H1 (cell line): ENCODE data around the gene PPBP. TPM values are rescaled to one million over a fixed set of nuclear protein-coding genes. Genes with fewer than 3 reads are reported as not detected.

ENCODE experiments used
- CTCF ChIA-PET: fragments of 300-600 bp; sonication (Branson Sonifier 250); formaldehyde crosslinking; loops from one replicate; lab custom pipeline; 2021; ENCODE audit not compliant: partially characterized antibody; lab: Charles Lee
- POLR2A ChIA-PET: fragments of 300-600 bp; sonication (Branson Sonifier 250); formaldehyde crosslinking; loops from one replicate; lab custom pipeline; 2021; ENCODE audit warnings: inconsistent platforms; ENCODE audit not compliant: partially characterized antibody; lab: Charles Lee
- DNase-seq, 2 experiments: peaks; one replicate each; pipeline versions ENCODE4 v3.0.0 to v3.0.0-alpha.2; 2010 to 2022; ENCODE audit warnings: low spot score in 2 of 2, low read depth in 1 of 2, mixed read lengths in 1 of 2
- FAIRE-seq: peaks from 2 replicates; lab custom pipeline; 2011; peaks lifted over from hg19 to GRCh38; lab: Jason Lieb, UNC
- H2AFZ ChIP-seq: 2 replicates; pipeline ENCODE4 v1.8.1; 2012; ENCODE audit warnings: low read length, inconsistent platforms
- H2AK5ac ChIP-seq: 2 replicates; pipeline ENCODE4 v1.6.1; 2013; ENCODE audit warnings: low read depth, low read length
- H2BK120ac ChIP-seq: replicated peaks from 2 replicates; pipeline ENCODE3; 2013; ENCODE audit warnings: low read depth, low read length, inconsistent platforms
- H2BK12ac ChIP-seq: 2 replicates; pipeline ENCODE4 v1.6.1; 2013; ENCODE audit warnings: low read depth, low read length
- H2BK15ac ChIP-seq: 2 replicates; pipeline ENCODE4 v1.6.1; 2013; ENCODE audit warnings: low read length
- H2BK20ac ChIP-seq: 2 replicates; pipeline ENCODE4 v1.6.1; 2013; ENCODE audit warnings: low read length
- H2BK5ac ChIP-seq: 2 replicates; pipeline ENCODE4 v1.6.1; 2013; ENCODE audit warnings: low read depth, low read length
- H3K14ac ChIP-seq: 2 replicates; pipeline ENCODE4 v1.6.1; 2013; ENCODE audit warnings: inconsistent platforms; ENCODE audit not compliant: insufficient read length
- H3K18ac ChIP-seq: 2 replicates; pipeline ENCODE4 v1.6.1; 2013; ENCODE audit warnings: low read length; ENCODE audit errors: extremely low read depth
- H3K23ac ChIP-seq: 2 replicates; pipeline ENCODE4 v1.6.1; 2013; ENCODE audit warnings: inconsistent platforms; ENCODE audit not compliant: insufficient read length
- H3K23me2 ChIP-seq: 2 replicates; pipeline ENCODE4 v1.6.1; 2013; ENCODE audit warnings: low read depth, low read length
- H3K27ac ChIP-seq: 2 replicates; pipeline ENCODE4 v1.6.1; 2011; ENCODE audit warnings: low read depth, low read length, inconsistent platforms
- H3K27me3 ChIP-seq, 4 experiments: replicated peaks in 1 of 4; 1 replicate in 1 of 4; 2 replicates in 3 of 4; pipeline versions ENCODE4 v1.6.1 to v1.8.1; 2011 to 2013; ENCODE audit warnings: low read length in 3 of 4, mild to moderate bottlenecking in 3 of 4, inconsistent platforms in 2 of 4, mixed read lengths in 2 of 4, moderate library complexity in 1 of 4; ENCODE audit not compliant: control insufficient read depth in 3 of 4, insufficient read depth in 3 of 4; ENCODE audit errors: extremely low read depth in 1 of 4
- H3K36me3 ChIP-seq, 4 experiments: 2 replicates each; pipeline versions ENCODE4 v1.6.1 to v1.8.1; 2011 to 2013; ENCODE audit warnings: mild to moderate bottlenecking in 4 of 4, low read length in 3 of 4, moderate library complexity in 2 of 4, control low read depth in 1 of 4, inconsistent platforms in 1 of 4; ENCODE audit not compliant: insufficient read depth in 4 of 4, control insufficient read depth in 2 of 4
- H3K4ac ChIP-seq: replicated peaks from 2 replicates; pipeline ENCODE3; 2013; ENCODE audit warnings: low read length, low read depth, mixed read lengths, inconsistent platforms; ENCODE audit not compliant: insufficient read length
- H3K4me1 ChIP-seq, 4 experiments: replicated peaks in 1 of 4; 1 replicate in 1 of 4; 2 replicates in 3 of 4; pipeline versions ENCODE4 v1.6.1 to v1.8.1; 2011 to 2013; ENCODE audit warnings: low read length in 3 of 4, inconsistent platforms in 2 of 4, mixed read lengths in 1 of 4; ENCODE audit not compliant: insufficient read depth in 4 of 4, control insufficient read depth in 3 of 4
- H3K4me2 ChIP-seq, 2 experiments: 2 replicates each; pipeline versions ENCODE4 v1.6.1 to v1.8.1; 2011 to 2013; ENCODE audit warnings: low read depth in 2 of 2, low read length in 2 of 2, control low read depth in 1 of 2, inconsistent platforms in 1 of 2, mild to moderate bottlenecking in 1 of 2; ENCODE audit not compliant: insufficient read depth in 1 of 2
- H3K4me3 ChIP-seq, 4 experiments: fragments of 200-600, 300-600 bp in 1 of 4; sonication (generic), shearing (Covaris generic), sonication (Bioruptor Twin) in 1 of 4; 2 replicates each; pipeline versions ENCODE4 v1.5.1 to v1.8.1; 2011 to 2016; ENCODE audit warnings: low read length in 4 of 4, low read depth in 3 of 4, control low read depth in 2 of 4, inconsistent platforms in 2 of 4, mild to moderate bottlenecking in 2 of 4, mixed read lengths in 1 of 4, moderate library complexity in 1 of 4; ENCODE audit not compliant: insufficient read depth in 2 of 4; ENCODE audit errors: extremely low read depth in 1 of 4
- H3K56ac ChIP-seq: replicated peaks from 2 replicates; pipeline ENCODE3; 2013; ENCODE audit warnings: low read depth, mild to moderate bottlenecking, mixed read lengths, low read length, inconsistent platforms; ENCODE audit not compliant: insufficient read length
- H3K79me1 ChIP-seq: 2 replicates; pipeline ENCODE4 v1.6.1; 2013; ENCODE audit warnings: low read depth, low read length, control low read depth
- H3K79me2 ChIP-seq, 2 experiments: 2 replicates each; pipeline versions ENCODE4 v1.6.1 to v1.8.1; 2012 to 2013; ENCODE audit warnings: low read length in 2 of 2, mild to moderate bottlenecking in 2 of 2, inconsistent platforms in 1 of 2; ENCODE audit not compliant: insufficient read depth in 2 of 2, control insufficient read depth in 1 of 2
- H3K9ac ChIP-seq, 4 experiments: replicated peaks in 1 of 4; 1 replicate in 1 of 4; 2 replicates in 3 of 4; pipeline versions ENCODE4 v1.6.1 to v1.8.1; 2011 to 2013; ENCODE audit warnings: low read depth in 3 of 4, low read length in 3 of 4, control low read depth in 2 of 4, mild to moderate bottlenecking in 2 of 4, moderate library complexity in 2 of 4, inconsistent platforms in 1 of 4; ENCODE audit errors: extremely low read depth in 1 of 4
- H3K9me3 ChIP-seq, 2 experiments: 2 replicates each; pipeline versions ENCODE4 v1.6.1 to v1.8.1; 2012 to 2013; ENCODE audit warnings: mild to moderate bottlenecking in 2 of 2, moderate library complexity in 2 of 2, control low read depth in 1 of 2, inconsistent platforms in 1 of 2, low read depth in 1 of 2, low read length in 1 of 2, mixed read lengths in 1 of 2; ENCODE audit not compliant: insufficient read depth in 2 of 2
- H4K20me1 ChIP-seq, 2 experiments: replicated peaks in 1 of 2; 2 replicates each; pipeline versions ENCODE3 to v1.8.1; 2011 to 2013; ENCODE audit warnings: inconsistent platforms in 2 of 2, low read length in 2 of 2, mild to moderate bottlenecking in 1 of 2; ENCODE audit not compliant: insufficient read depth in 2 of 2, control insufficient read depth in 1 of 2
- H4K5ac ChIP-seq: 2 replicates; pipeline ENCODE4 v1.6.1; 2013; ENCODE audit warnings: low read length, low read depth, mixed read lengths, inconsistent platforms; ENCODE audit not compliant: insufficient read length
- H4K8ac ChIP-seq: 2 replicates; pipeline ENCODE4 v1.8.0; 2013; ENCODE audit warnings: mild to moderate bottlenecking, moderate library complexity, low read length, inconsistent platforms; ENCODE audit not compliant: insufficient read depth; ENCODE audit errors: extremely low read depth
- H4K91ac ChIP-seq: replicated peaks from 2 replicates; pipeline ENCODE3; 2013; ENCODE audit warnings: low read length, mixed read lengths, inconsistent platforms; ENCODE audit not compliant: insufficient read length
- HDAC2 ChIP-seq, 2 experiments: fragments of 300-600 bp in 1 of 2; sonication (generic) in 1 of 2; IDR thresholded peaks; 2 replicates each; pipeline ENCODE4 v1.6.1; 2011 to 2012; ENCODE audit warnings: low read depth in 2 of 2, low read length in 2 of 2, mild to moderate bottlenecking in 2 of 2, moderate library complexity in 2 of 2, borderline replicate concordance in 1 of 2, inconsistent platforms in 1 of 2
- POLR2AphosphoS5 ChIP-seq: IDR thresholded peaks from 2 replicates; pipeline ENCODE4 v1.6.1; 2011; ENCODE audit warnings: low read depth, low read length
- TBP ChIP-seq: IDR thresholded peaks from 2 replicates; pipeline ENCODE4 v1.6.1; 2011; ENCODE audit warnings: low read depth, low read length, improper control_type of control experiment
- TEAD4 ChIP-seq: IDR thresholded peaks from 2 replicates; pipeline ENCODE4 v1.6.1; 2012; ENCODE audit warnings: low read depth, low read length, inconsistent platforms, mixed read lengths
- WGBS, 2 experiments: shearing (Covaris generic) in 1 of 2; methylation state at CpG; one replicate each; pipeline versions ENCODE4 v1.1.6 to v1.1.7; 2013 to 2015; ENCODE audit warnings: low lambda C conversion rate in 2 of 2, mixed read lengths in 2 of 2, inconsistent platforms in 1 of 2, low coverage in 1 of 2, missing lambda C conversion rate in 1 of 2; ENCODE audit not compliant: insufficient replicate concordance in 2 of 2, insufficient coverage in 1 of 2, insufficient read length in 1 of 2; ENCODE audit errors: extremely low coverage in 1 of 2, missing lambda C conversion rate in 1 of 2; 5-methylcytosine and 5-hydroxymethylcytosine counted together
- polyA plus RNA-seq, 7 experiments: library from polyadenylated mRNA; depleted of rRNA in 3 of 7; stranded (reverse) in 5 of 7; unstranded in 2 of 7; fragments of >200 nt in 5 of 7; fragments of 200-250 nt in 2 of 7; gene quantifications; 1 replicate in 5 of 7; 2 replicates in 1 of 7; 4 replicates in 1 of 7; pipeline versions ENCODE4 v1.2.1 to v1.2.3, GENCODE V29; 2011 to 2013; ENCODE audit warnings: missing spikeins in 2 of 7, mixed read lengths in 2 of 7
- total RNA-seq: library from RNA; stranded (reverse); fragmentation: NEBNext Ultra II Directional; extraction: Animal tissue kit (Norgen Biotek cat#: 25700); gene quantifications from 2 replicates; pipeline ENCODE4 v1.2.1, GENCODE V29; 2021

PPBP gene
- total and polyA plus RNA-seq, 2 of the 8 experiments (the other 6 are each of a cell fraction or from before 2014, with no cell fraction given), result 0.18 to 0.43 TPM

DNA sequence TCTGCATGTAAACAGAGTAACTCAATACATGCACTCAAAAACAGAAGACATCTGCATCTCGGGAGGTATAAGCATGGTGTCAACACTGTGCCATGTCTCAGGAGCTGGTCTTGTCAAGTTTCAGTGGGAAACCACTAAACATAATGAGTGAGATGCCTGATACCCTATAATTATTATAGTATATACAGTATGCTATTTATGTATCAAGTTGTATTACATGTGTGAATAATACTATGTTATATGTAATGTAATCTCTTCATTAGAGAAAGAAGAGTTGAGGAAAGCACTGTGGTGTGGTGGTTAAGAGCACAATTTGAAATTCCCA is 2.5 kb downstream of the PPBP start:
- Histone ChIP-seq H3K23ac (no peak overlapping the region), H3K27ac (peak overlapping the region; percentile 25; the same call in 1 of the 2 replicates), H3K79me1 (no peaks in the 10 kb centered on the region), H3K79me2 (no peaks in the 10 kb centered on the region), H3K4me2 (peak overlapping the region; percentile 19 to 41; a peak in 3 of 4 replicates), H4K8ac (no peak overlapping the region), H3K14ac (no peak overlapping the region), H2BK5ac (peak overlapping the region; percentile 19; the same call in 1 of the 2 replicates), H3K9me3 (no peaks in the 10 kb centered on the region), H4K91ac (no peak overlapping the region), H4K20me1 (no peaks in the 10 kb centered on the region), H3K4me3 (no peak overlapping the region), H2BK12ac (no peak overlapping the region), H3K56ac (no peak overlapping the region), H3K4ac (no peak overlapping the region), H4K5ac (peak overlapping the region; percentile 82), H2BK20ac (no peak overlapping the region), H2AFZ (no peak overlapping the region), H2AK5ac (no peak overlapping the region), H3K9ac (no peak overlapping the region), H2BK120ac (no peak overlapping the region), H3K18ac (no peak overlapping the region; the same call in 1 of the 2 replicates), H3K36me3 (no peaks in the 10 kb centered on the region; a peak in 1 of 8 replicates), H3K27me3 (no peaks in the 10 kb centered on the region), H3K4me1 (peaks cover 0 to 22% (median 7%) of the 10 kb centered on the region in 4 experiments; a peak in 4 of 7 replicates), H2BK15ac (no peak overlapping the region), H3K23me2 (no peaks in the 10 kb centered on the region)
- 4% methylated on average over 1 of the region's 1 CpG; no CpG with 5 or more reads in 1 of the 2 experiments for WGBS, 2 experiments
- ChIA-PET CTCF (interaction anchor here (1.5 to 2.4 kb wide), 2 partner anchors 9 to 21 kb away, joined by 3 to 13 read pairs; no protein-coding TSS in a partner anchor), POLR2A (interaction anchor here (1.0 to 3.0 kb wide), 3 partner anchors 12 to 53 kb away, joined by 3 to 37 read pairs (median 4); partner anchors contain the start of genes CXCL3 and CXCL5)
- FAIRE-seq (no peak), DNase-seq (no peak)
- TF ChIP-seq TEAD4, result no peak
- 0 out of 2 replicates have a peak, but pooled peaks have one; percentile 11 for TF ChIP-seq TBP
- TF ChIP-seq HDAC2 (IDR thresholded peaks at IDR 0.05; ENCODE audit: borderline replicate concordance in 1 of 2, low read depth in 2 of 2, low read length in 2 of 2), result peak in 1 of 2 experiments; percentile 11; a peak in 1 of 4 replicates
- TF ChIP-seq POLR2AphosphoS5, result peak; percentile 17; the same call in 1 of the 2 replicates
